GM12878 (cell line): Measurements from ENCODE around the gene CATSPER4. TPM values are rescaled to one million over a fixed set of nuclear protein-coding genes. Genes with fewer than 3 reads are reported as not detected.

Source experiments
- ATAC-seq: fragments of 200-7000 bp; cut with Tn5 transposase; 3 replicates; pipeline ENCODE4 v1.9.1; 2020; ENCODE audit warnings: mild to moderate bottlenecking, moderate library complexity
- BruUV-seq: library from RNA; stranded (reverse); fragments of 400-500 nt; replicated peaks from 2 replicates; lab custom pipeline; 2021; lab: Mats Ljungman, UMichigan
- CTCF ChIA-PET: fragments of 300-600 bp; sonication (Branson Sonifier 250); formaldehyde crosslinking; extraction: SDS; loops from one replicate; lab custom pipeline; 2021; ENCODE audit warnings: inconsistent platforms; lab: Yijun Ruan, JAX
- POLR2A ChIA-PET: fragments of 350-600 bp; formaldehyde crosslinking; extraction: SDS; loops from one replicate; lab custom pipeline; 2021; ENCODE audit warnings: inconsistent platforms; lab: Charles Lee
- RAD21 ChIA-PET: fragments of 300-600 bp; sonication (Branson Sonifier 250); formaldehyde crosslinking; loops from one replicate; lab custom pipeline; 2023; ENCODE audit warnings: antibody characterized with exemption; ENCODE audit not compliant: unreplicated experiment; lab: Charles Lee
- SMC1A ChIA-PET: fragments of 300-600 bp; sonication (Branson Sonifier 250); formaldehyde crosslinking; loops from one replicate; lab custom pipeline; 2023; ENCODE audit not compliant: unreplicated experiment, uncharacterized antibody; lab: Charles Lee
- DNase-seq: peaks from one replicate; pipeline ENCODE4 v3.0.0-alpha.2; 2011; ENCODE audit warnings: low read depth, low spot score
- FAIRE-seq: peaks from 3 replicates; lab custom pipeline; 2011; peaks lifted over from hg19 to GRCh38; lab: Jason Lieb, UNC
- H2AFZ ChIP-seq: 2 replicates; pipeline ENCODE4 v1.6.0; 2011; ENCODE audit warnings: low read depth, low read length, control low read depth; ENCODE audit not compliant: control insufficient read depth
- H3K27ac ChIP-seq: 2 replicates; pipeline ENCODE4 v1.5.1; 2011; ENCODE audit warnings: control low read depth; ENCODE audit not compliant: control insufficient read depth, insufficient read depth
- H3K27me3 ChIP-seq, 2 experiments: replicated peaks in 1 of 2; 2 replicates each; pipeline versions ENCODE4 v1.6.0 to v1.6.1; 2011; ENCODE audit warnings: low read length in 1 of 2; ENCODE audit not compliant: control insufficient read depth in 2 of 2, insufficient read depth in 2 of 2
- H3K36me3 ChIP-seq, 2 experiments: 2 replicates each; pipeline ENCODE4 v1.5.1; 2011; ENCODE audit warnings: low read length in 1 of 2; ENCODE audit not compliant: control insufficient read depth in 2 of 2, insufficient read depth in 2 of 2
- H3K4me1 ChIP-seq: 2 replicates; pipeline ENCODE4 v1.6.1; 2011; ENCODE audit warnings: mild to moderate bottlenecking, low read length, moderate library complexity, mixed read lengths; ENCODE audit not compliant: control insufficient read depth, insufficient read depth
- H3K4me2 ChIP-seq: 2 replicates; pipeline ENCODE4 v1.6.0; 2011; ENCODE audit warnings: control low read depth; ENCODE audit not compliant: control insufficient read depth, insufficient read depth
- H3K4me3 ChIP-seq: fragments of 200-600 bp; sonication (generic); 2 replicates; pipeline ENCODE4 v1.5.1; 2016
- H3K79me2 ChIP-seq: 2 replicates; pipeline ENCODE4 v1.6.0; 2011; ENCODE audit warnings: low read length; ENCODE audit not compliant: control insufficient read depth, insufficient read depth
- H3K9ac ChIP-seq: 2 replicates; pipeline ENCODE4 v1.8.0; 2011; ENCODE audit warnings: low read length, control low read depth, mixed read lengths; ENCODE audit not compliant: control insufficient read depth, insufficient read depth
- H3K9me3 ChIP-seq: replicated peaks from 3 replicates; pipeline ENCODE4 v1.5.1; 2011; ENCODE audit warnings: mild to moderate bottlenecking, low read length; ENCODE audit not compliant: control insufficient read depth, insufficient read depth
- H4K20me1 ChIP-seq: 2 replicates; pipeline ENCODE4 v1.6.0; 2011; ENCODE audit not compliant: control insufficient read depth, insufficient read depth
- CHD4 ChIP-seq: fragments of 200-600 bp; sonication (generic); IDR thresholded peaks from 2 replicates; pipeline ENCODE4 v1.6.1; 2016; ENCODE audit warnings: mild to moderate bottlenecking
- ESRRA ChIP-seq: IDR thresholded peaks from 2 replicates; pipeline ENCODE4 v1.6.1; 2012; ENCODE audit warnings: mild to moderate bottlenecking, low read length, improper control_type of control experiment
- RBBP5 ChIP-seq: fragments of 200-600 bp; sonication (generic); conservative IDR thresholded peaks from 2 replicates; pipeline ENCODE4 v1.6.1; 2016
- SMC3 ChIP-seq: IDR thresholded peaks from 2 replicates; pipeline ENCODE4 v1.6.1; 2011; ENCODE audit warnings: low read length, improper control_type of control experiment, borderline replicate concordance
- TARDBP ChIP-seq: IDR thresholded peaks from 2 replicates; pipeline ENCODE4 v1.6.1; 2016; ENCODE audit warnings: borderline replicate concordance
- ZBED1 ChIP-seq: IDR thresholded peaks from 2 replicates; pipeline ENCODE4 v1.6.1; 2016; ENCODE audit warnings: borderline replicate concordance
- ZNF24 ChIP-seq: fragments of 450-650 bp; IDR thresholded peaks from 2 replicates; pipeline ENCODE4 v1.6.1; 2017; ENCODE audit warnings: antibody characterized with exemption, mild to moderate bottlenecking
- ZSCAN29 ChIP-seq: fragments of 450-650 bp; IDR thresholded peaks from 2 replicates; pipeline ENCODE4 v1.6.1; 2017; ENCODE audit warnings: mild to moderate bottlenecking, moderate library complexity
- WGBS: methylation state at CpG from one replicate; pipeline ENCODE4 v1.1.6; 2016; ENCODE audit warnings: low lambda C conversion rate; ENCODE audit not compliant: insufficient replicate concordance, insufficient coverage; ENCODE audit errors: missing lambda C conversion rate; 5-methylcytosine and 5-hydroxymethylcytosine counted together
- in situ Hi-C: fragments of 300-500 bp; cut with MboI; formaldehyde crosslinking; loops from 9 replicates; pipeline ENCODE4 v1.14.3; 2018; ENCODE audit warnings: mixed read lengths
- intact Hi-C: fragments of 100-400 bp; cut with micrococcal nuclease; formaldehyde crosslinking; loops from one replicate; pipeline ENCODE4 v1.14.2; 2022; ENCODE audit not compliant: unreplicated experiment
- polyA plus RNA-seq, 11 experiments: library from polyadenylated mRNA; depleted of rRNA in 4 of 11; unstranded in 6 of 11; stranded (reverse) in 5 of 11; fragments of >200 nt; fragmentation: Nextera tagmentation in 4 of 11; fragmentation: Illumina TruSeq in 1 of 11; extraction: Ambion mirVana in 4 of 11; extraction: Trizol in 1 of 11; gene quantifications; 1 replicate in 1 of 11; 2 replicates in 10 of 11; pipeline versions ENCODE4 v1.2.1 to v1.2.3, GENCODE V29; 2011 to 2016; ENCODE audit warnings: inconsistent platforms in 2 of 11, missing spikeins in 2 of 11, low read depth in 1 of 11
- total RNA-seq, 4 experiments: library from RNA; depleted of rRNA in 3 of 4; stranded (reverse); fragments of >200 nt in 3 of 4; fragmentation: Illumina TruSeq in 1 of 4; extraction: Trizol in 1 of 4; gene quantifications; 2 replicates each; pipeline versions ENCODE4 v1.2.1 to v1.2.3, GENCODE V29; 2013 to 2021
- TF ChIP-seq, protein P1 (sequence below): IDR thresholded peaks from 2 replicates; pipeline ENCODE4 v1.6.1; 2012; ENCODE audit warnings: low read depth, low read length, improper control_type of control experiment
- TF ChIP-seq, protein P2 (sequence below): IDR thresholded peaks from 2 replicates; pipeline ENCODE4 v1.6.1; 2012; ENCODE audit warnings: low read depth, low read length, improper control_type of control experiment

The CATSPER4 gene
- total and polyA plus RNA-seq, 10 of the 15 experiments (the other 5 are each of a cell fraction or from before 2014, with no cell fraction given) = 0.13 TPM; not detected in 9

DNA sequence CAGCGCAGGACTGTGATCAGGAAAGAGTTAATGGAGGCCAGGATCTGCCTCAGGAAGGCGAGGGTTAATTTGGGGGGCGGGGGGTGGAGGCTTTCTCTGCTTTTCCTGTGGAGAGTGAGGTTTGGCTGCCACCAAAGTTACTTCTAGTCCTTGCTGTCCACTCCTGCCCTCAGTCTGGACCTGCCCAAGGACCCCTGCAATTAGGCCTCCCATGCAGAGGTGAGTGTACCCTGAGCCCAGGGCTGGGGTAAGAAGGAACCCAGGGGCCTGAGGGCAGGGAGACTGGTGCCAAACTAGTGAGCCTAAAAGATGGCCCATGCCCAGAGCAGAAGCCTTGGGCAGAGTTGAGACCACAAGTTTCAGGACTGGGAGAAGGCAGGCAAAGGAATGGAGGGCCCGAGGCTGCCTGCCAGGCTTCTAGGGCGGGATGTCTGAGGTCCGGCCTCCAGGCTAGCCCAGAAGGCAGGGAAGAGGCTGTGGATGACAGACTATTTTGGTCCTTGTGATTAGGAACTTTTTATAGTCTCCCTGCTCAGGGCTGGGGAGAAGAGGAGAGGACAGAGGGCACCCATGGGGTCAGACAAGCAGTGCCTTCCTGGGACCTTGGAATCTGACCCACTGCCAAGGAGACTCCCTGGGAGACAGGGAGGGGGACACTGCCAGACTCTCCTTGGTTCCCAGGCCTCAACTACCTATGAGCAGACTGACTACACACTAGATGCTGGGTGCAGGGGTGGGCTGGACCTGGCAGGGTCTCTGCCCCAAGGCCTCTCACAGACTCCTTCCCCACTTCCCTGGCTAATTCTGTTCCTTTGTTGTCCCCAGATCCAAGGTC is 31.3 kb upstream of the CATSPER4 start, which contains the start of gene FAM110D:
Gene FAM110D (plus strand): TSS at position 172 of the 835 bp plus-strand sequence. CDS start 2,213 bp downstream, outside the sequence.
- Histone ChIP-seq H3K36me3 (no peaks in the 10 kb centered on the region), H3K9ac (no peak within 1 kb of the TSS), H2AFZ (no peak within 1 kb of the TSS), H3K4me2 (no peak within 1 kb of the TSS), H3K27me3 (peaks cover 5 to 22% of the 10 kb centered on the region in 2 experiments)
- POLR2A ChIA-PET = no interaction called here
- TF ChIP-seq ESRRA (no peak), ZSCAN29 (no peak), ZBED1 (no peak), CHD4 (no peak), RBBP5 (no peak), SMC3 (no peak), ZNF24 (no peak), TARDBP (no peak)
- TF ChIP-seq, protein P1, sequence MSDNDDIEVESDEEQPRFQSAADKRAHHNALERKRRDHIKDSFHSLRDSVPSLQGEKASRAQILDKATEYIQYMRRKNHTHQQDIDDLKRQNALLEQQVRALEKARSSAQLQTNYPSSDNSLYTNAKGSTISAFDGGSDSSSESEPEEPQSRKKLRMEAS = no peak
- TF ChIP-seq, protein P2, sequence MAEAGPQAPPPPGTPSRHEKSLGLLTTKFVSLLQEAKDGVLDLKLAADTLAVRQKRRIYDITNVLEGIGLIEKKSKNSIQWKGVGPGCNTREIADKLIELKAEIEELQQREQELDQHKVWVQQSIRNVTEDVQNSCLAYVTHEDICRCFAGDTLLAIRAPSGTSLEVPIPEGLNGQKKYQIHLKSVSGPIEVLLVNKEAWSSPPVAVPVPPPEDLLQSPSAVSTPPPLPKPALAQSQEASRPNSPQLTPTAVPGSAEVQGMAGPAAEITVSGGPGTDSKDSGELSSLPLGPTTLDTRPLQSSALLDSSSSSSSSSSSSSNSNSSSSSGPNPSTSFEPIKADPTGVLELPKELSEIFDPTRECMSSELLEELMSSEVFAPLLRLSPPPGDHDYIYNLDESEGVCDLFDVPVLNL = no peak
- TF ChIP-seq, all 136 proteins: peak for 0
- H3K4me3 ChIP-seq = no peak within 1 kb of the TSS
- H3K79me2 ChIP-seq = no peaks in the 10 kb centered on the region
- intact Hi-C loops = no loop called here
- WGBS = 6% methylated on average over 6 of the region's 6 CpGs
- ChIA-PET RAD21 (no interaction called here), CTCF (no interaction called here), SMC1A (no interaction called here)
- no peaks in the 10 kb centered on the region for H4K20me1 ChIP-seq
- DNase-seq = no peak
- no peak within 1 kb of the TSS for H3K27ac ChIP-seq
- H3K4me1 ChIP-seq = no peaks in the 10 kb centered on the region
- ATAC-seq = no peak
- no peak for FAIRE-seq
- no peaks in the 10 kb centered on the region; the same call in 2 of the 3 replicates for H3K9me3 ChIP-seq
- in situ Hi-C loops = no loop called here
- BruUV-seq = no TSS peak
